ENCODE data around the gene TRMT61A.

The TRMT61A gene
- 9.1 to 20.3 (median 13.5) reads per million in 17 experiments for total RNA-seq

- peak; percentile 89 to 96 (median 93) for DNase-seq
These were observed at the start of gene TRMT61A for GRCh38 chr14:103528587-103529382. Gene TRMT61A (plus strand): TSS chr14:103529196. CDS start chr14:103529979, 783 bp downstream.

DNA sequence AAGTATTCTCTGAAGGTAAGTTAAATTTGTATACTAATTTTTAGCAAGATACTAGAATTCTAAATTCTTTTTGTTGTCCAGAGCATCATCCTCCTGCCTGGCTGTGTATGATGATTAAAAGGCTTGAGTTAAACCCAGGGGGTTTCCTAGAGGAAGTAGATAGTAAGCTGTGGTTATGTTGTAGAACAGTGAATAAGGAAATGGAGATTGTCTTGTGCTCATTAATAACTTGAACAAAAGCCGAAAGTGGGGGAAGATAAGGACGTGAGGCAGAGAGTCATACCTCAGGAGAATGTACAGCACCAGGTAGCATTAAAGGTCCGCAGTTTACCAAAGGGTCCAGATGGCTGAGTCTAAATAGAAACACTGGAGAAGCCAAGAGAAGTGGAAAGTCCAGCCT is 48.4 kb upstream of the TRMT61A start:
- peak; percentile 30 to 83 (median 62) for DNase-seq

DNA sequence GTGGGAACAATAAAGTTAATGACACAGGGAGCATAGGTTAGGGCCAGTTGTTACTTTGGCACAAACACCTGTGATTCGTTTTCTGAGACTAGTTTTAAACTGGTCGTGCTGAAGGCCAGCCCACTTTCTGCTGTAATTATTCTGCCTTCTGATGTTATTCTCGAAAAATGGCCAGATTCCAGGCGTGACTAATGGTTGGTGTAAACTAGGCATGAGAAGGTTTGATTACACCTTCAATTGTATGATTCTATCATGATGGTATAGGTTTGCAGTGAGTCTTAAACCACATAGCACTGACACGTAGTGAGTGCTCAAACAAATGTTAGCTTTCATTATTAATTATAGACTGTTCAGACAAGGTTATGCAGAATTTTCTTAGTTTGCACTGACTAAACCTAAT is 45.4 kb upstream of the TRMT61A start:
- DNase-seq, result no peak

DNA sequence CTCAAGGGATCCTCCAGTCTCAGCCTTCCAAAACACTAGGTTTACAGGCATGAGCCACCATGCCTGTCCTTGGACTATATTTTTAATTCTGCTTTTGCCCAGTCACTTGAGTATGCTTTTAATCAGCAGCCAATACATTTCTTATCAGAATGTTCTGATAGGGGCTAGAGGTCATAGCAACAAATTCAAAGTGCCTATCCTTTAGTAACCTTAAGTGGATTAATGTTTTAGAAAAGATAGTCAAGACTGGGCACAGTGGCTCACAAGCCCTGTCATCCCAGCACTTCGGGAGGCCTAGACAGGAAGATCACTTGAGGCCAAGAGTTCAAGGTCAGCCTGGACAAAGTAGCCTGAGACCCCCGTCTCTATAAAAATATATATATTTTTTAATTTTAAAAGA is 43.5 kb upstream of the TRMT61A start:
- no peak for DNase-seq

DNA sequence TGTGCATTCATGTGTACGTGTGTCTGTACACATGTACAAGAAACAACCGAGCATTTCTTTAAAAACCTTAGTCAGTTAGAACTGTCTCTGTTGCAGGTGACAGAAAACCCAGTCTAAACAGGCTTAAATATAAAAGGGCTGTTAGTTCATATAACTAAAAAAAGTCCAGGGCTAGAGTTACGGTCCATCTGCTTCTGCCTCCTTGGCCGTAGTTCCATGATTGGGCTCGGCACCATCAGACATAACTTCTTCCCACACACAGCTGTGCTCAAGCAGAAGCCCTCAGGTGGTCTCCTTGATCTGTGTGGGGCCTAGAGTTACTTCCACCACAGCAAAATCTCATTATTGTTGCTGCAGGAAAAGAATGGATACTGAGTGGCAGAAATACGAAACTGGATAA is 40.9 kb upstream of the TRMT61A start:
- no peak for DNase-seq

- no peak for DNase-seq
These were observed 40.0 kb upstream of the TRMT61A start for GRCh38 chr14:103488960-103489359.

GRCh38 chr14:103489621-103490020 is 39.4 kb upstream of the TRMT61A start:
- no peak for DNase-seq

- DNase-seq, result no peak
These were observed 37.3 kb upstream of the TRMT61A start for GRCh38 chr14:103491691-103492090.

DNA sequence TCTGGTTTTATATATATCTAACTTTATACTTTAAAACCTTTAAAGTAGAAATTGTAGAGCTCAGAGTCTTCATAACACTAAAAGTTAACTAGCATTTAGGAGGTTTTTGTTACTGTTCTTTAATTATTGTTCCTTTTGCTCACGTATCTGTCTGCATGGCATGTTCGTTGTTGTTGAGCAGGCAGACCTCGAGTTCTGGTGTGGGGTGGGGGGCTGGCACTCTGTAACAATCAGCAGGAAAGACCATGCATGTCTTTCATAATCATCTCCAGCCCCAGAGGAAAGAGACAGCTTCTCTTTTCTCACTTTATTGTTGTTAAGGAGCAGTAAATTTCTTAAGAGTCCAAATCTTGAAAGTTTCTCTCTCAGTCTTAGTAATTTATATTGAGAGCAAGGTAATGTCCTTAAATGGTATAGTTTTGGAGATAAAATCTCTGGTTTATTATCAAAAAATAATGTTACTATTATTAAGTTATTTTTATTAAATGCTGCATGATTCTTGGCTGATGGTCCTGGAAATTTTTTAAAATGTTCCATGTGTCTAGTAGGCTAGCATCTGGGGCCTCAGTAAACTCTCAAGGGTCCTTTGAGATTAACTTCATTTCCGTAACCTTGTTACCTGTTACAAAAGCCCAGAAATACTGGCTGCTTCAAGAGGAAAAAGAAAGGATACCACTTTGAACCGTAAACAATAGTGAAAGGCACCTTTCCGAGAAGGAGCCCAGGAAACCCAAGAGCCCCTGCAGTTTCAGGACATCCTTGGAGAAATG is 36.7 kb upstream of the TRMT61A start:
- no peak for DNase-seq

GRCh38 chr14:103495854-103496253 is 33.1 kb upstream of the TRMT61A start:
- DNase-seq, result no peak

DNA sequence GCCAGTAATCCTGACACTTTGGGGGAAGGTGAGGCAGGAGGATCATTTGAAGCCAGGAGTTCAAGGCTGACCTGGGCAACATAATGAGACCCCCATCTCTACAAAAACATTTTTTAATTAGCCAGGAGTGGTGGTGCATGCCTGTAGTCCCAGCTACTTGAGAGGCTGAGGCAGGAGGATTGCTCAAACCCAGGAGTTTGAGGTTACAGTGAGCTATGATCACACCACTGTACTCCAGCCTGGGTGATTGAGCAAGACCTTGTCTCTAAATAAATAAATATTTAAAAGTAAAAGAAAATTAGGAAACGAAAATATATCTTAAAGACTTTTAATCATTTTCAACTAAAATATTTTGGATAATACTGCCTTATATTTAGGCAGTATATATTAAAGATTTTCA is 32.2 kb upstream of the TRMT61A start:
- DNase-seq, result no peak

DNA sequence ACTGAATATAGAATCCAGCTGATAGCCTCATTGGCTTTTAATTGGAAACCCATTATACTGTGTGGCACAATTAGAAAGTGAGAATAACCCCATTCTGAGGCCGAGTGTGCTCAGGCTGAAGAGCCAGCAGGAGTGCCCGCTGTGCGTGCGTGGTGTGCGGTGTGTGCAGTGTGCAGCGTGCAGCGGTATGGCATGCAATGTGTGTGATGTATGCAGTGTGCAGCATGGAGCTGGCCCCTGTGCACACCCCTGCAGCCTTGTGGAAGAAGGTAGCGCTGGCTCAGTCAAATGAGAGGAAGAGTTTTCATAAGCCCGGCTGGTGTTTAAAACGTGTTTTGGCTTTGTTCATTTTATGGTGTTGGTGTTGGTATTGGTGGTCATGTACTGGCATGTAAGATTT is 29.3 kb upstream of the TRMT61A start:
- DNase-seq, result no peak

- DNase-seq, result peak; percentile 86 to 95 (median 90)
These were observed 28.6 kb upstream of the TRMT61A start for GRCh38 chr14:103500148-103500990.

- no peak for DNase-seq
These were observed 27.7 kb upstream of the TRMT61A start for GRCh38 chr14:103501041-103501870.

DNA sequence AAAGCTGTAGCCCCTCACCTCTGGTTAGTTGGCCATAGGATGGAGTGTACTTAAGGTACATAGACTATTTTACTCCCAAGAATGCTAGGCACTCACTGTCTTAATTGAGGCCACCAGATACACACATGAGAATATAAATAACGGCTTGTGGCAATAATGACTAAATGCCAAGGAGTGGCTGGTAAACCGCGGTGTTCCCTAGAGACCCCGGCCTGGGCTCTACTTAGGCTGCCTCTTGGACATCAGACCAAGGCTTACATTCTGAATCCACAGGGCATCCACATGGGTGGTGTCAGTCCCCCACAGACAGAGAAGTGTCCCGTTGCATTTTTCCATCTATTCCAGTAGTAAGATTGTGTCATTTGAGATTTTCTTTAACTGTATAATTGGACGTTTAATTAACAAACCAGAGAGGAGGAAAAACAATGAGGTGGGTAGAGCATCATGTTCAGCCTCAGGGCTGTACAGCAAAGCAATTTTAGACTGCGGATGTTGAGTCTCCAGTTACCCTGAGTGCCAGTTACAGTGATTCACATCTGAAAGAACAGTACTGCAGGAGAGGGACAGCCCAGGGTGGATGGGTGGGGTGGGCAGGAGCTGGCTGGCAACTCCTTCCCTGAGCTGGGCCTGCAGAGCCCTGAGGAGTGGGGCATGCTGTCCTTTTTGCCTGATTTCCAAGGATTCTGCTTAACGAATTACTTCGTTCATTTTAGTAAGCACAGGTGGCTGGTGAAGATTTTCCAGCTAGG is 26.9 kb upstream of the TRMT61A start:
- no peak for DNase-seq

GRCh38 chr14:103502877-103503276 is 26.1 kb upstream of the TRMT61A start:
- DNase-seq, result no peak

DNA sequence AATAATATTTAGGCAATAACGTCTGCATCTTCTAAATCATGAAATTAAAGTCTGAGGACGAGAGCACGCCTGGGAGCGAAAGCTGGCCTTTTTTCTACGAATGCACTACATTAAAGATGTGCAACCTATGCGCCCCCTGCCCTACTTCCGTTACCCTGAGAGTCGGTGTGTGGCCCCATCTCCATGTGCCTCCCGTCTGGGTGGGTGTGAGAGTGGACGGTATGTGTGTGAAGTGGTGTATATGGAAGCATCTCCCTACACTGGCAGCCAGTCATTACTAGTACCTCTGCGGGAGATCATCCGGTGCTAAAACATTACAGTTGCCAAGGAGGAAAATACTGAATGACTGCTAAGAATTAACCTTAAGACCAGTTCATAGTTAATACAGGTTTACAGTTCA is 25.7 kb upstream of the TRMT61A start:
- DNase-seq, result no peak

DNA sequence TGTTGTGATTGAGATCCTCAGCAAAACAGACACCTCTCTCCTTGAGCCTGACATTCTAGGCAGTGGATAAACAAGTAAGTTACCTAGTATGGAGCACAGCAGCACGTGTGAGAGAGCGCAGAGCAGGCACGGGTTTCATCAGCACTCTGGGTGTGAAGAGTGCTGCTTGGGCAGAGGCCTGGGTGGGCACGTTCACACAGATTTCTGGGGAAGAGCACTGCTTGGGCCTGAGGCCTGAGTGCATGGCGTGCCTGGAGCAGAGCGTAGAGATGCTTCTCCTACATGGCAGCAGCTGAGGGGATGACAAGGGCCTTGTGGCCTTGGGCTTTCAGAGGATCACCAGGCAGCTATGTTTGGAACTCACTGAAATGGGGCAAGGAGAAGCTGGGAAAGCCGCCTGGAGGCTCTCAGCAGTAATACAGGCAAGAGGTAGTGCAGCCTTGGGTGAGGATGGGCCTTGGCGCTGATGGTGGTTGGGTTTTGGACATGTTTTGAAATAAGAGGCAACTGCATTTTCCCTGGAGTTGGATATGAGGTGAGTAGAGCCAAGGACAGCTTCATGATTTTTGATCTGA is 23.9 kb upstream of the TRMT61A start:
- no peak for DNase-seq

DNA sequence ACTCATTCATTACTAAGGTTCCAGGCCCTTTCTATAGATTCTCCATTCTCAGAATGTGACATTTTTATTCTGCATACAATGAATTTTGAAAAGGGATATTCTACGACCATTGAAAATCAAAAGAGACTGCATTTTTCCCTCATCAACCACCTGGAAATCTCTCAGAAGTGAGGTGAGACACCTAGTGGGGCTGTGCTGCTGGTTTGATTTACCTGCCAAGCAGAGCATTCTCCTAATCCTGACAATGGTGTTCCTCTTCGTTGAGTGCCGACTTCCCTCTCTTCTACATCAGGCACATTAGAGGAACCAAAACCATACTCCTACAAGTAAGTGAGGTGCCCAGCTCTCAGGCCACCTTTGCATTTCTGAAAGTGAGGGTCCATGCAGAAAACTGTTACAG is 21.2 kb upstream of the TRMT61A start:
- DNase-seq, result no peak

DNA sequence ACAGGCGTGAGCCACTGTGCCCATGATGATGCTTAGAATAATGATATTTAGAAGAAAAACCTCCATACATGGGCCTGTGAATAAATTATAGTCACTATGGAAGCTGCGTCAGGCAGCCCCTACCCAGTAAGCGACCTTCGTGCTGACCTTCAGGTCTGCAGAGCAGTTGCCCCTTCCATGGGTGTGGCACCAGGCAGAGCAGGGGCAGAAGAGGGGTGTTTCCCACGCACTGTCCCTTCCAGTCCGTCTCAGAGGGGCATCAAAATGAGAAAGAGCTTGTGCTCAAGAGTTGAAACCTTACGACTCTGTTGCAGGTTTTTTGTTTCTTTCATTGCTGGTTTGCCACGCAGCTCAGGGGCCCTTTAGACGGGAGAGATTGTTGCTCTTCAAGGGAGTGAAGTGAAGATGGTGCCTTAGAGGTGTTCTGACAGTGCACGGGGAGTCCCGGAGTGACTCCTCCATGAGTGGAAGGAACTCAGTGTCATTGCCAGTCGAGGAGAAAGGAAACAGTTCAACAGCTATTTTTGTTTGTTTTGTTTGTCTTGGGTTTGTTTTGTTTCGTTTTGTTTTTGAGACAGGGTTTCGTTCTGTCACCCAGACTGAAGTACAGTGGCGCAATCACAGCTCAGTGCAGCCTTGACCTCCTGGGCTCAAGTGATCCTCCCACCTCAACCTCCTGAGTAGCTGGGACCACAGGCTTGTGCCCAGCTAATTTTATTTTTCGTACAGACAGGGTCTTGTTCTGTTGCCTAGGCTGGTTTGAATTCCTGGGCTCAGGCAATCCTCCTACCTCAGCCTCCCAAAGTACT is 20.3 kb upstream of the TRMT61A start:
- DNase-seq, result no peak

All from suppressor macrophage (primary cell).